Hepatocyte (in vitro differentiated cells): Measurements from ENCODE around the gene GSAP. TPM values are rescaled to one million over a fixed set of nuclear protein-coding genes. Genes with fewer than 3 reads are reported as not detected.

ENCODE experiments used
- DNase-seq: peaks from one replicate; pipeline ENCODE4 v3.0.0-alpha.2; 2016; ENCODE audit warnings: low spot score
- H2AFZ ChIP-seq: fragments of 200-600 bp; sonication (generic); 2 replicates; pipeline ENCODE4 v1.6.0; 2016; ENCODE audit warnings: antibody characterized with exemption, mild to moderate bottlenecking
- H3K27ac ChIP-seq: fragments of 200-600 bp; sonication (generic); 2 replicates; pipeline ENCODE4 v1.5.1; 2016; ENCODE audit warnings: mild to moderate bottlenecking
- H3K27me3 ChIP-seq: fragments of 200-600 bp; sonication (generic); 2 replicates; pipeline ENCODE4 v1.6.1; 2016
- H3K36me3 ChIP-seq: fragments of 200-600 bp; sonication (generic); replicated peaks from 2 replicates; pipeline ENCODE4 v1.5.1; 2016; ENCODE audit warnings: low read depth; ENCODE audit not compliant: insufficient read depth
- H3K4me1 ChIP-seq: fragments of 200-600 bp; sonication (generic); 2 replicates; pipeline ENCODE4 v1.5.1; 2016; ENCODE audit warnings: mild to moderate bottlenecking, moderate library complexity; ENCODE audit not compliant: insufficient read depth
- H3K4me2 ChIP-seq: fragments of 200-600 bp; sonication (generic); 2 replicates; pipeline ENCODE4 v1.6.0; 2016
- H3K4me3 ChIP-seq: fragments of 200-600 bp; sonication (generic); 2 replicates; pipeline ENCODE4 v1.5.1; 2016; ENCODE audit warnings: mild to moderate bottlenecking
- H3K79me2 ChIP-seq: fragments of 200-600 bp; sonication (generic); 2 replicates; pipeline ENCODE4 v1.6.0; 2017; ENCODE audit warnings: mild to moderate bottlenecking
- H3K9me2 ChIP-seq: fragments of 200-600 bp; sonication (generic); replicated peaks from 2 replicates; pipeline ENCODE4 v1.6.0; 2017; ENCODE audit warnings: mild to moderate bottlenecking; ENCODE audit not compliant: insufficient read depth
- H3K9me3 ChIP-seq: fragments of 200-600 bp; sonication (generic); 2 replicates; pipeline ENCODE4 v1.5.1; 2016; ENCODE audit warnings: low read depth, mild to moderate bottlenecking
- H4K20me1 ChIP-seq: fragments of 200-600 bp; sonication (generic); 2 replicates; pipeline ENCODE4 v1.6.0; 2016; ENCODE audit warnings: mild to moderate bottlenecking; ENCODE audit not compliant: insufficient read depth, poor library complexity, severe bottlenecking
- EZH2 ChIP-seq: fragments of 200-600 bp; sonication (generic); IDR thresholded peaks from 2 replicates; pipeline ENCODE4 v1.6.1; 2016; ENCODE audit warnings: antibody characterized with exemption, mild to moderate bottlenecking, borderline replicate concordance
- EZH2phosphoT487 ChIP-seq: fragments of 200-600 bp; sonication (generic); IDR thresholded peaks from one replicate; pipeline ENCODE4 v1.6.1; 2018; ENCODE audit warnings: antibody characterized with exemption, mild to moderate bottlenecking, low read depth, moderate library complexity; ENCODE audit not compliant: unreplicated experiment, severe bottlenecking
- WGBS: methylation state at CpG from one replicate; pipeline ENCODE4 v1.1.6; 2016; ENCODE audit warnings: low lambda C conversion rate; ENCODE audit errors: missing lambda C conversion rate; 5-methylcytosine and 5-hydroxymethylcytosine counted together
- polyA plus RNA-seq: library from polyadenylated mRNA; unstranded; fragments of >200 nt; fragmentation: Nextera tagmentation; extraction: Ambion mirVana; gene quantifications from 2 replicates; pipeline ENCODE4 v1.2.1, GENCODE V29; 2016
- total RNA-seq: library from RNA; depleted of rRNA; stranded (reverse); fragments of >200 nt; gene quantifications from 2 replicates; pipeline ENCODE4 v1.2.3, GENCODE V29; 2014
- TF ChIP-seq, protein P1 (sequence below): fragments of 200-600 bp; sonication (generic); IDR thresholded peaks from 2 replicates; pipeline ENCODE4 v1.5.1; 2016; ENCODE audit warnings: antibody characterized with exemption, mild to moderate bottlenecking; ENCODE audit not compliant: poor library complexity

The GSAP gene
- total and polyA plus RNA-seq, 2 experiments from 2014 or later: 9.9 to 11.1 TPM

DNA sequence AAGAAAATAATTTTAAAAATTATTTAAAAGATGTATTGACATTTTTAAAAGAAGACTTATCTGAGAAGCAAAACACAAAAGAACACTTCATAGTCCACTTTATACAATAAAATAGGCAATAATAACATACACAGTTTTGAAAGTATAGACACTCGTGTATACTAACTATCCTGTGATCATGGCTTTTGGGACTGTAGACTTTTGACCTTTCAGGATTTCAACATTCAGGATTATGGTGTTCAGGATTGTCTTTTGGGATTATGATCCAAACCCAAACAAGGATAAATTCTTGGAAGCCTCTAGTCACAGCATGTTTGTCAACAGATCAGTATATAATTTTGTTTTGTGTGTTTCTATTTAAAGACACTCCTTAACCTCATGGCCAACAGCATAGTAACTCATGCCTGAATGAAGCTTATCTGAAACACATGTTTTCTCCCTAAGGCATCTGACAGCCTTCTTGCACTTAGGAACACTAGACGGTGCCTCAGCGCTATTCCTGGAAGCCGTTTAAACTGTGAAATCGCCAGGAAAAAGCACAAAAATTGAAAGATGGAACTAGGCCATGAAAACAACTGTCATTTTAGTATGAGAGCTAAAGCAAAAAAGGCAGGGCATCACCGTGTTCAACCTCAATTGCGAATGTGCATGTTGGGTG lies 29.9 kb downstream of the GSAP start:
- Histone ChIP-seq H3K36me3 (no peaks in the 10 kb centered on the region), H3K9me2 (no peaks in the 10 kb centered on the region), H3K9me3 (no peaks in the 10 kb centered on the region), H3K27ac (no peak overlapping the region), H4K20me1 (no peaks in the 10 kb centered on the region), H2AFZ (no peak overlapping the region), H3K4me1 (no peaks in the 10 kb centered on the region), H3K79me2 (no peaks in the 10 kb centered on the region), H3K27me3 (no peaks in the 10 kb centered on the region), H3K4me2 (no peak overlapping the region), H3K4me3 (no peak overlapping the region)
- TF ChIP-seq EZH2 (no peak), EZH2phosphoT487 (no peak)
- TF ChIP-seq, protein P1, sequence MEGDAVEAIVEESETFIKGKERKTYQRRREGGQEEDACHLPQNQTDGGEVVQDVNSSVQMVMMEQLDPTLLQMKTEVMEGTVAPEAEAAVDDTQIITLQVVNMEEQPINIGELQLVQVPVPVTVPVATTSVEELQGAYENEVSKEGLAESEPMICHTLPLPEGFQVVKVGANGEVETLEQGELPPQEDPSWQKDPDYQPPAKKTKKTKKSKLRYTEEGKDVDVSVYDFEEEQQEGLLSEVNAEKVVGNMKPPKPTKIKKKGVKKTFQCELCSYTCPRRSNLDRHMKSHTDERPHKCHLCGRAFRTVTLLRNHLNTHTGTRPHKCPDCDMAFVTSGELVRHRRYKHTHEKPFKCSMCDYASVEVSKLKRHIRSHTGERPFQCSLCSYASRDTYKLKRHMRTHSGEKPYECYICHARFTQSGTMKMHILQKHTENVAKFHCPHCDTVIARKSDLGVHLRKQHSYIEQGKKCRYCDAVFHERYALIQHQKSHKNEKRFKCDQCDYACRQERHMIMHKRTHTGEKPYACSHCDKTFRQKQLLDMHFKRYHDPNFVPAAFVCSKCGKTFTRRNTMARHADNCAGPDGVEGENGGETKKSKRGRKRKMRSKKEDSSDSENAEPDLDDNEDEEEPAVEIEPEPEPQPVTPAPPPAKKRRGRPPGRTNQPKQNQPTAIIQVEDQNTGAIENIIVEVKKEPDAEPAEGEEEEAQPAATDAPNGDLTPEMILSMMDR: no peak
- 80% methylated on average over 7 of the region's 7 CpGs for WGBS
- DNase-seq: no peak

DNA sequence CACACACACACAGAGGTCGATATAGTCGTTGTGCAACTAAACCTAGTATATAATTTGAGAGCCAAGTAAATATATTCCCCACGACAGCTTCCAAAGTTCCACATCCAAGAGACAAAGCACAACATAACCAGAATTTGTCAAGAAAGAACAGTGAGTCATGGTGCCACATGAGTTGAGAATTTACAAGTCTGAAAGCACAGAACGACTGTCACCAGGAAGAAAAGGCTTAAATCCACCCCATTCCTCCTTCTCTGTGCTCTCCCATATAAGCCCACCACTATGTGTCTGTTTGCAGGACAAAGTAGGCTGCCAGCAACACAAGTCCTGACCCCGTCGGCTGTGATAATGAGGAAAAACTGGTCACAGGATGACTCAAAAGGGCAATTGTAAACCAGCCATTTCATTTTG lies 32.8 kb downstream of the GSAP start:
- no peaks in the 10 kb centered on the region for H3K9me3 ChIP-seq
- H4K20me1 ChIP-seq: no peaks in the 10 kb centered on the region
- WGBS: 72% methylated on average over 6 of the region's 6 CpGs
- no peaks in the 10 kb centered on the region for H3K27me3 ChIP-seq
- H3K36me3 ChIP-seq: no peaks in the 10 kb centered on the region
- no peak overlapping the region for H3K4me3 ChIP-seq
- no peaks in the 10 kb centered on the region for H3K4me1 ChIP-seq
- TF ChIP-seq, protein P1: no peak
- TF ChIP-seq EZH2phosphoT487 (no peak), EZH2 (no peak)
- H3K9me2 ChIP-seq: no peaks in the 10 kb centered on the region
- no peak overlapping the region for H3K27ac ChIP-seq
- no peak overlapping the region for H2AFZ ChIP-seq
- DNase-seq: no peak
- H3K79me2 ChIP-seq: no peaks in the 10 kb centered on the region
- H3K4me2 ChIP-seq: no peak overlapping the region

DNA sequence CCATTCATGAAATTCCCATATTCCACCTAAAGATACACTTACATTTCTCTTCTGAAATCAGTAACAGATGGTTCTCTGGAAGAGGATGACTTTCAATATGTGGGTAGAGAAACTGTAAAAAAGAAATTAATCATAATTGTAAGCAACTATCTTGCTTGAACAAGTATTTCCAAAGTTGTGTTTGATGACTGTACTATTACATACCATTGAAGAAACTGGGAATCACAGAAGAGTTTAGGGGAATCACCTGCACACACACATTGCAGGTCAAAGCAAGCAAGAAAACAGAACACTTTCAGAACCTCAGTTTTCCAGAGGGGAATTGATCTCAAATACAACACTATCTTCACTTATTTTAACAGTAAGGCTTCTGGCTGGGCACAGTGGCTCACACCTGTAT lies 33.6 kb downstream of the GSAP start:
- H3K4me3 ChIP-seq: no peak overlapping the region
- no peak overlapping the region for H3K27ac ChIP-seq

More for the DNA sequence above, 33.6 kb downstream of the GSAP start:
- Histone ChIP-seq H3K79me2 (no peaks in the 10 kb centered on the region), H3K27me3 (no peaks in the 10 kb centered on the region), H3K4me1 (no peaks in the 10 kb centered on the region), H3K36me3 (no peaks in the 10 kb centered on the region), H3K9me3 (no peaks in the 10 kb centered on the region), H3K9me2 (no peaks in the 10 kb centered on the region), H3K4me2 (no peak overlapping the region), H4K20me1 (no peaks in the 10 kb centered on the region), H2AFZ (no peak overlapping the region)
- no peak for DNase-seq
- no peak for TF ChIP-seq EZH2phosphoT487
- no peak for TF ChIP-seq EZH2
- TF ChIP-seq, protein P1: no peak
